Naive thymus-derived CD4-positive, alpha-beta T cell (primary cell): Measurements from ENCODE around the gene PRXL2A. TPM values are rescaled to one million over a fixed set of nuclear protein-coding genes. Genes with fewer than 3 reads are reported as not detected.
"Not testable (repeated sequence)": the region's sequence is repeated elsewhere in the genome, so short reads cannot be mapped to it uniquely, and the experiment has no call there.

Source experiments
- ATAC-seq: fragments of 150-1000 bp; cut with Tn5 transposase; 2 replicates; pipeline ENCODE4 v1.10.0; 2021; ENCODE audit warnings: mild to moderate bottlenecking, moderate library complexity
- CTCF ChIA-PET: fragments of 350-600 bp; sonication (Branson Sonifier 250); formaldehyde crosslinking; loops from one replicate; lab custom pipeline; 2021; ENCODE audit warnings: antibody characterized with exemption; lab: Charles Lee
- POLR2A ChIA-PET: fragments of 350-600 bp; sonication (Branson Sonifier 250); formaldehyde crosslinking; loops from one replicate; lab custom pipeline; 2021; ENCODE audit warnings: antibody characterized with exemption, inconsistent platforms; lab: Charles Lee
- DNase-seq, 9 donors: peaks; one replicate each; pipeline versions ENCODE4 v3.0.0 to v3.0.0-alpha.2; 2020 to 2022; ENCODE audit warnings: mixed read lengths in 1 of 9
- H3K27ac ChIP-seq: one replicate; pipeline ENCODE4 v1.7.0; 2013; ENCODE audit warnings: mild to moderate bottlenecking, low read depth, low read length, moderate library complexity
- H3K27me3 ChIP-seq, 2 donors: one replicate each; pipeline ENCODE4 v1.7.0; 2013; ENCODE audit warnings: low read length in 2 of 2, mild to moderate bottlenecking in 2 of 2, moderate library complexity in 2 of 2; ENCODE audit not compliant: control insufficient read depth in 2 of 2, insufficient read depth in 2 of 2
- H3K36me3 ChIP-seq, 3 experiments: 1 replicate in 2 of 3; 2 replicates in 1 of 3; pipeline ENCODE4 v1.7.0; 2013; ENCODE audit warnings: low read length in 3 of 3, mild to moderate bottlenecking in 3 of 3, moderate library complexity in 1 of 3; ENCODE audit not compliant: insufficient read depth in 3 of 3, control insufficient read depth in 2 of 3
- H3K4me1 ChIP-seq, 2 donors: one replicate each; pipeline ENCODE4 v1.7.0; 2013; ENCODE audit warnings: low read length in 2 of 2, mild to moderate bottlenecking in 2 of 2, moderate library complexity in 1 of 2; ENCODE audit not compliant: control insufficient read depth in 2 of 2, insufficient read depth in 2 of 2
- H3K4me3 ChIP-seq: 2 replicates; pipeline ENCODE4 v1.7.0; 2013; ENCODE audit warnings: mild to moderate bottlenecking, low read length
- H3K9me3 ChIP-seq, 3 experiments: 1 replicate in 2 of 3; 2 replicates in 1 of 3; pipeline ENCODE4 v1.7.0; 2013; ENCODE audit warnings: low read length in 3 of 3; ENCODE audit not compliant: control insufficient read depth in 2 of 3
- H3K27ac Mint-ChIP-seq, 9 donors: one replicate each; pipeline ENCODE4 v1.8.0; 2020 to 2022; ENCODE audit warnings: mixed read lengths in 9 of 9, mild to moderate bottlenecking in 8 of 9, moderate library complexity in 5 of 9, inconsistent platforms in 2 of 9
- H3K27me3 Mint-ChIP-seq, 5 donors: one replicate each; pipeline ENCODE4 v1.8.0; 2021 to 2022; ENCODE audit warnings: mixed read lengths in 5 of 5, mild to moderate bottlenecking in 1 of 5
- H3K36me3 Mint-ChIP-seq, 5 donors: one replicate each; pipeline ENCODE4 v1.8.0; 2020 to 2022; ENCODE audit warnings: mixed read lengths in 5 of 5, mild to moderate bottlenecking in 3 of 5, inconsistent platforms in 1 of 5
- H3K4me1 Mint-ChIP-seq, 7 donors: one replicate each; pipeline ENCODE4 v1.8.0; 2020 to 2022; ENCODE audit warnings: mixed read lengths in 7 of 7, mild to moderate bottlenecking in 3 of 7, inconsistent platforms in 1 of 7
- H3K4me3 Mint-ChIP-seq, 10 donors: one replicate each; pipeline ENCODE4 v1.8.0; 2020 to 2022; ENCODE audit warnings: mild to moderate bottlenecking in 10 of 10, mixed read lengths in 10 of 10, moderate library complexity in 6 of 10, inconsistent platforms in 2 of 10
- H3K9me3 Mint-ChIP-seq, 11 donors: one replicate each; pipeline ENCODE4 v1.8.0; 2020 to 2022; ENCODE audit warnings: mixed read lengths in 11 of 11, mild to moderate bottlenecking in 4 of 11, inconsistent platforms in 1 of 11, moderate library complexity in 1 of 11
- intact Hi-C, 2 donors: fragments of 100-400 bp; cut with micrococcal nuclease; formaldehyde crosslinking; loops; one replicate each; pipeline ENCODE4 v1.15.1; 2023
- polyA plus RNA-seq, 2 donors: library from polyadenylated mRNA; unstranded; fragments of 300-500 nt; fragmentation: Illumina TruSeq; gene quantifications; one replicate each; pipeline ENCODE4 v1.2.3, GENCODE V29; 2021
- total RNA-seq, 6 experiments: library from RNA in 5 of 6; stranded (reverse) in 5 of 6; gene quantifications; 1 replicate in 5 of 6; 2 replicates in 1 of 6; pipeline ENCODE4 v1.2.3 and lab custom pipeline; 2021 to 2026

PRXL2A gene, protein sequence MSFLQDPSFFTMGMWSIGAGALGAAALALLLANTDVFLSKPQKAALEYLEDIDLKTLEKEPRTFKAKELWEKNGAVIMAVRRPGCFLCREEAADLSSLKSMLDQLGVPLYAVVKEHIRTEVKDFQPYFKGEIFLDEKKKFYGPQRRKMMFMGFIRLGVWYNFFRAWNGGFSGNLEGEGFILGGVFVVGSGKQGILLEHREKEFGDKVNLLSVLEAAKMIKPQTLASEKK
- 1 to 10 TPM; 5.6 to 9.7 (median 8.5) TPM for total RNA-seq
- 10 to 100 TPM; 15.4 to 20.1 TPM for polyA plus RNA-seq
- 15.7 reads per million, percentile 45 among the genes with 10 or more reads in this experiment for total RNA-seq (lab: John Stamatoyannopoulos, UW)

DNA sequence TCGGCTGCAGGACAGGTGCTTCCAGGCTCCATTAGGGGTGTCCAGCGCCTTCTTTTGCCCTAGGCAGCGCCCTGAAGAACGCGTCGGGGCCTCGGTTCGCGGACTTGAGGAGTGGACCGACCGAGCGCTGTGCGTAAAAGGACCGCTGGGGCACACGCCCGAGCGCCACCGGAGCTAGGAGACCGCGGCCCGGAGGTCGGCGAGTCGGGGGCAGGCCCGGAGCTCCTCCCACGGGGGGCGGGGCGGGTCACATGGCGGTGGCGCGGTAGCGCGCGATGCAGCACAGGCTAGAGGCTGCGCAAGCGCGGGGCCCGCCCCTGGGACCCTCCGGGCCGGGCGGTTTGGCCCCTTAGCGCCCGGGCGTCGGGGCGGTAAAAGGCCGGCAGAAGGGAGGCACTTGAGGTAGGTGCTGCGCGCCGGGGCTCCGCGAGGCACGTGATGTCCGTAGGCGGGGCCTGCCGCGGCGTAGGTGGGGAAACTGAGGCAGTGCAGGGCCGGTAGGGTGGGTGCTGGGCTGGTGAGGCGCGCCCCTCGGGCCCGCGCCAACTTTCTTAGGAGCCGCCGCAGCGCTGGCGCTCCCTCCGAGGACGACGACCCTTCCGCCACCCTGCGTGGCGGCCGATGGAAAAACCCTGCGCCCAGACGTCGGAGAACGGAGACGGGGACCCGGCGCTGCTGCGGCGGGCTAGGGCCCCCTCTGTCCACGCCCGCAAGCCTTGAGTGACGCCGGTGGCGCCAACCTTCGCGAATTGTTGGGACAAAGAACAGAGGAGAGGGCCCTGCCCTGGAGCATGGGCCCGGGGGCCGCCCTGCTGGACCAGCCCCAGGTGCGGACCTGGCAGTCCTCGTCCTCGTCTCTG lies at the start of gene PRXL2A:
Gene PRXL2A (plus strand): TSS at position 310 of the 860 bp plus-strand sequence. CDS start 11,917 bp downstream, outside the sequence.
- H3K27me3 ChIP-seq = no peaks in the 10 kb centered on the region
- peak within 1 kb of the TSS; percentile 73 for H3K4me3 ChIP-seq
- ChIA-PET POLR2A (interaction anchor here (0.6 to 1.5 kb wide), 3 partner anchors 11 to 52 kb away, joined by 3 to 4 read pairs (median 4); no protein-coding TSS in a partner anchor), CTCF (interaction anchor here (0.6 to 1.7 kb wide), 6 partner anchors 22 to 369 kb away, joined by 3 to 7 read pairs (median 3); no protein-coding TSS in a partner anchor)
- H3K4me1 ChIP-seq = peaks cover 0 to 10% of the 10 kb centered on the region in 2 donors
- Mint-ChIP-seq H3K9me3 (no peaks in the 10 kb centered on the region), H3K27me3 (peaks cover 0 to 28% (median 0%) of the 10 kb centered on the region in 5 donors), H3K4me1 (peaks cover 27 to 55% (median 36%) of the 10 kb centered on the region in 7 donors), H3K4me3 (peak within 1 kb of the TSS; percentile 82 to 98 (median 92)), H3K27ac (peak within 1 kb of the TSS; percentile 43 to 88 (median 82)), H3K36me3 (peaks cover 0 to 4% (median 0%) of the 10 kb centered on the region in 5 donors)
- peaks cover 0 to 8% (median 0%) of the 10 kb centered on the region in 3 experiments for H3K36me3 ChIP-seq
- H3K9me3 ChIP-seq = no peaks in the 10 kb centered on the region
- ATAC-seq (peak; percentile 97), DNase-seq (peak; percentile 66 to 87 (median 76))
- H3K27ac ChIP-seq = peak within 1 kb of the TSS; percentile 71
- intact Hi-C loops = loop anchor here (2.0 to 5.0 kb wide), 3 partner anchors 26 to 36 kb away; no protein-coding TSS in a partner anchor

DNA sequence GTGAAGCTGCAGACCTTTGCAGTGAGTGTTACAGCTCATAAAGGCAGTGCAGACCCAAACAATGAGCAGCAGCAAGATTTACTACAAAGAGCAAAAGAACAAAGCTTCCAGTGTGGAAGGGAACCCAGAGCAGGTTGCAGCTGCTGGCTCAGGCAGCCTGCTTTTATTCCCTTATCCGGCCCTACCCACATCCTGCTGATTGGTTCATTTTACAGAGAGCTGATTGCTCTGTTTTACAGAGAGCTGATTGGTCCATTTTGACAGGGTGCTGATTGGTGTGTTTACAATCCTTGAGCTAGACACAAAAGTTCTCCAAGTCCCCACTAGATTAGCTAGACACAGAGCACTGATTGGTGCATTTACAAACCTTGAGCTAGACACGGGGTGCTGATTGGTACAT lies 49.4 kb upstream of the PRXL2A start:
- H3K36me3 ChIP-seq, H3K27ac Mint-ChIP-seq, H3K36me3 Mint-ChIP-seq, H3K4me3 ChIP-seq, intact Hi-C loops, H3K4me1 ChIP-seq, POLR2A ChIA-PET, H3K27me3 ChIP-seq, ATAC-seq, H3K9me3 ChIP-seq, H3K27ac ChIP-seq, H3K9me3 Mint-ChIP-seq, CTCF ChIA-PET: not testable (repeated sequence)
- H3K4me3 Mint-ChIP-seq = peak overlapping the region in 1 of 10 donors; percentile 56
- H3K27me3 Mint-ChIP-seq = peaks cover 0 to 56% (median 24%) of the 10 kb centered on the region in 5 donors
- peaks cover 0 to 20% (median 9%) of the 10 kb centered on the region in 7 donors for H3K4me1 Mint-ChIP-seq
- peak in 1 of 9 donors; percentile 9 for DNase-seq

GRCh38 chr10:80359644-80360043 lies 48.7 kb upstream of the PRXL2A start:
- ATAC-seq = no peak
- Histone ChIP-seq H3K9me3 (no peaks in the 10 kb centered on the region), H3K36me3 (no peaks in the 10 kb centered on the region), H3K4me3 (no peak overlapping the region), H3K27ac (no peak overlapping the region), H3K27me3 (no peaks in the 10 kb centered on the region), H3K4me1 (no peaks in the 10 kb centered on the region)
- POLR2A ChIA-PET = no interaction called here
- H3K27me3 Mint-ChIP-seq = peaks cover 0 to 53% (median 21%) of the 10 kb centered on the region in 5 donors
- H3K36me3 Mint-ChIP-seq = no peaks in the 10 kb centered on the region
- H3K27ac Mint-ChIP-seq = no peak overlapping the region
- no peak for DNase-seq
- CTCF ChIA-PET = no interaction called here
- H3K9me3 Mint-ChIP-seq = no peaks in the 10 kb centered on the region
- peaks cover 0 to 20% (median 9%) of the 10 kb centered on the region in 7 donors for H3K4me1 Mint-ChIP-seq
- H3K4me3 Mint-ChIP-seq = no peak overlapping the region
- intact Hi-C loops = no loop called here

DNA sequence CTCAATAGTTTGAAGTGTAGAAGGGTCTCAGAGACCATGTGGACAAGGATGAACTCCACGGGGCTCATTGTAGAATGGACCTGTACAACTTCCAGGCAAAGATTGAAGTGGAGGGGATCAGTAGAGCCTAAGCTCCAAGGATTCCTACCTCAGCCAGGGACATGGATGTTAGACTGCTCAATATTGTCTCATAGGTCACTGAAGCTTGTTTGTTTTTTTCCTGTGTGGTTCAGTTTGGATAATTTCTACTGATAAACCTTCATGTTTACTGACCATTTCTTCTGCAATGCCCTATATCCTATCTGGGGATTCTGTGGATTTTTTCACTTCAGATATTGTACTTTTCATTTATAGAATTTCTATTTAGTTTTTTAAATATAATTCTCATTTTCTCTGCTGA lies 42.8 kb upstream of the PRXL2A start:
- H3K27ac ChIP-seq = no peak overlapping the region
- Mint-ChIP-seq H3K36me3 (peaks cover 0 to 8% (median 5%) of the 10 kb centered on the region in 5 donors), H3K4me3 (no peak overlapping the region), H3K9me3 (peaks cover 3 to 29% (median 12%) of the 10 kb centered on the region in 11 donors), H3K27ac (no peak overlapping the region), H3K27me3 (peaks cover 0 to 20% (median 5%) of the 10 kb centered on the region in 5 donors), H3K4me1 (no peaks in the 10 kb centered on the region)
- no peaks in the 10 kb centered on the region for H3K36me3 ChIP-seq
- POLR2A ChIA-PET = no interaction called here
- H3K9me3 ChIP-seq = no peaks in the 10 kb centered on the region
- H3K4me1 ChIP-seq = no peaks in the 10 kb centered on the region
- H3K4me3 ChIP-seq = no peak overlapping the region
- ATAC-seq (no peak), DNase-seq (no peak)
- no peaks in the 10 kb centered on the region for H3K27me3 ChIP-seq
- CTCF ChIA-PET = no interaction called here
- intact Hi-C loops = no loop called here

GRCh38 chr10:80371467-80371866 lies 36.9 kb upstream of the PRXL2A start:
- intact Hi-C loops = no loop called here
- ChIA-PET CTCF (no interaction called here), POLR2A (no interaction called here)
- H3K9me3 Mint-ChIP-seq = peaks cover 0 to 25% (median 12%) of the 10 kb centered on the region in 11 donors
- Histone ChIP-seq H3K4me3 (no peak overlapping the region), H3K9me3 (no peaks in the 10 kb centered on the region), H3K36me3 (no peaks in the 10 kb centered on the region), H3K27ac (no peak overlapping the region), H3K27me3 (no peaks in the 10 kb centered on the region), H3K4me1 (no peaks in the 10 kb centered on the region)
- peaks cover 0 to 16% (median 5%) of the 10 kb centered on the region in 5 donors for H3K27me3 Mint-ChIP-seq
- H3K4me1 Mint-ChIP-seq = peaks cover 0 to 1% (median 0%) of the 10 kb centered on the region in 7 donors
- no peak overlapping the region for H3K27ac Mint-ChIP-seq
- H3K4me3 Mint-ChIP-seq = no peak overlapping the region
- H3K36me3 Mint-ChIP-seq = peaks cover 0 to 8% (median 5%) of the 10 kb centered on the region in 5 donors
- no peak for ATAC-seq
- DNase-seq = no peak

- Histone ChIP-seq H3K27me3 (no peaks in the 10 kb centered on the region), H3K4me3 (no peak overlapping the region), H3K9me3 (no peaks in the 10 kb centered on the region), H3K36me3 (no peaks in the 10 kb centered on the region), H3K27ac (no peak overlapping the region), H3K4me1 (no peaks in the 10 kb centered on the region)
- H3K27me3 Mint-ChIP-seq = peaks cover 0 to 14% (median 4%) of the 10 kb centered on the region in 5 donors
- peaks cover 0 to 15% (median 5%) of the 10 kb centered on the region in 11 donors for H3K9me3 Mint-ChIP-seq
- intact Hi-C loops = no loop called here
- peaks cover 0 to 4% (median 4%) of the 10 kb centered on the region in 5 donors for H3K36me3 Mint-ChIP-seq
- DNase-seq (no peak), ATAC-seq (no peak)
- CTCF ChIA-PET = no interaction called here
- H3K4me3 Mint-ChIP-seq = no peak overlapping the region
- POLR2A ChIA-PET = interaction anchor here (1.6 kb wide), 1 partner anchor 35 kb away, joined by 3 read pairs; the partner anchor contains the start of gene PRXL2A
- H3K4me1 Mint-ChIP-seq = peaks cover 0 to 11% (median 3%) of the 10 kb centered on the region in 7 donors
- H3K27ac Mint-ChIP-seq = no peak overlapping the region
Measured at GRCh38 chr10:80372675-80373074, 35.7 kb upstream of the PRXL2A start.
